SJCRH30 (cell line): ENCODE measurements around the gene SH2B3. TPM values are rescaled to one million over a fixed set of nuclear protein-coding genes. Genes with fewer than 3 reads are reported as not detected.
A peak's percentile ranks its signal among the peaks of the same experiment; 100 is the strongest.
"Not testable (repeated sequence)": the region's sequence is repeated elsewhere in the genome, so short reads cannot be mapped to it uniquely, and the experiment has no call there.

Experiments used
- DNase-seq, 2 experiments: peaks; one replicate each; pipeline ENCODE4 v3.0.0-alpha.2; 2015 to 2020
- H3K27ac ChIP-seq: fragments of 250-450 bp; sonication (Bioruptor Pico); 2 replicates; pipeline ENCODE4 v1.5.1; 2020; ENCODE audit warnings: mild to moderate bottlenecking, moderate library complexity
- H3K27me3 ChIP-seq: fragments of 250-450 bp; sonication (Bioruptor Pico); 2 replicates; pipeline ENCODE4 v1.5.1; 2020; ENCODE audit warnings: mild to moderate bottlenecking, moderate library complexity
- H3K36me3 ChIP-seq: fragments of 250-450 bp; sonication (Bioruptor Pico); 2 replicates; pipeline ENCODE4 v1.5.1; 2020; ENCODE audit warnings: mild to moderate bottlenecking, moderate library complexity
- H3K4me1 ChIP-seq: fragments of 250-450 bp; sonication (Bioruptor Pico); 2 replicates; pipeline ENCODE4 v1.5.1; 2020; ENCODE audit warnings: mild to moderate bottlenecking, moderate library complexity
- H3K4me3 ChIP-seq: fragments of 250-450 bp; sonication (Bioruptor Pico); 2 replicates; pipeline ENCODE4 v1.5.1; 2020; ENCODE audit warnings: mild to moderate bottlenecking, moderate library complexity
- H3K9me3 ChIP-seq: fragments of 250-450 bp; sonication (Bioruptor Pico); replicated peaks from 2 replicates; pipeline ENCODE4 v1.5.1; 2020; ENCODE audit warnings: mild to moderate bottlenecking, moderate library complexity
- total RNA-seq: library from RNA; depleted of rRNA; stranded (reverse); fragments of >200 nt; shearing (Covaris generic); gene quantifications from 2 replicates; pipeline ENCODE4 v1.2.3, GENCODE V29; 2014

Gene SH2B3
- total RNA-seq, 1 experiment from 2014 or later = 13.2 TPM

GRCh38 chr12:111369496-111370220 is 36.1 kb upstream of the SH2B3 start:
- no peak for DNase-seq
- Histone ChIP-seq H3K27ac (no peak overlapping the region), H3K4me3 (peak overlapping the region; percentile 86), H3K4me1 (peaks cover 6% of the 10 kb centered on the region; the same call in 1 of the 2 replicates), H3K9me3 (no peaks in the 10 kb centered on the region), H3K36me3 (no peaks in the 10 kb centered on the region), H3K27me3 (no peaks in the 10 kb centered on the region)

GRCh38 chr12:111373231-111373630 is 32.5 kb upstream of the SH2B3 start:
- H3K27me3 ChIP-seq, H3K36me3 ChIP-seq, H3K4me3 ChIP-seq, H3K9me3 ChIP-seq, DNase-seq, H3K4me1 ChIP-seq, H3K27ac ChIP-seq: not testable (repeated sequence)

- H3K27ac ChIP-seq = no peak overlapping the region
- H3K36me3 ChIP-seq = no peaks in the 10 kb centered on the region
- no peaks in the 10 kb centered on the region for H3K27me3 ChIP-seq
- no peaks in the 10 kb centered on the region for H3K9me3 ChIP-seq
- DNase-seq = no peak
- no peak overlapping the region for H3K4me3 ChIP-seq
- no peaks in the 10 kb centered on the region for H3K4me1 ChIP-seq
Observed at GRCh38 chr12:111377440-111377839, 28.3 kb upstream of the SH2B3 start.

GRCh38 chr12:111379942-111380554 is 25.7 kb upstream of the SH2B3 start:
- Histone ChIP-seq H3K36me3 (no peaks in the 10 kb centered on the region), H3K9me3 (no peaks in the 10 kb centered on the region), H3K4me1 (no peaks in the 10 kb centered on the region), H3K27ac (no peak overlapping the region), H3K4me3 (no peak overlapping the region), H3K27me3 (no peaks in the 10 kb centered on the region)
- DNase-seq = no peak

GRCh38 chr12:111384596-111384995 is 21.1 kb upstream of the SH2B3 start:
- Histone ChIP-seq H3K4me1 (no peaks in the 10 kb centered on the region), H3K36me3 (no peaks in the 10 kb centered on the region), H3K4me3 (no peak overlapping the region), H3K9me3 (no peaks in the 10 kb centered on the region), H3K27ac (no peak overlapping the region), H3K27me3 (no peaks in the 10 kb centered on the region)
- DNase-seq = no peak

- Histone ChIP-seq H3K36me3 (no peaks in the 10 kb centered on the region), H3K4me3 (no peak overlapping the region), H3K9me3 (no peaks in the 10 kb centered on the region), H3K27ac (no peak overlapping the region), H3K4me1 (no peaks in the 10 kb centered on the region), H3K27me3 (no peaks in the 10 kb centered on the region)
- DNase-seq = no peak
Observed at GRCh38 chr12:111386885-111387284, 18.8 kb upstream of the SH2B3 start.

GRCh38 chr12:111387747-111388323 is 17.9 kb upstream of the SH2B3 start:
- no peak for DNase-seq
- no peak overlapping the region for H3K27ac ChIP-seq

GRCh38 chr12:111389635-111390034 is 16.1 kb upstream of the SH2B3 start:
- no peak overlapping the region for H3K4me3 ChIP-seq
- no peaks in the 10 kb centered on the region for H3K9me3 ChIP-seq
- H3K4me1 ChIP-seq = no peaks in the 10 kb centered on the region
- H3K27me3 ChIP-seq = no peaks in the 10 kb centered on the region
- no peak overlapping the region for H3K27ac ChIP-seq
- no peaks in the 10 kb centered on the region for H3K36me3 ChIP-seq
- DNase-seq = no peak

More at GRCh38 chr12:111387747-111388323, 17.9 kb upstream of the SH2B3 start:
- no peaks in the 10 kb centered on the region for H3K27me3 ChIP-seq
- no peaks in the 10 kb centered on the region for H3K4me1 ChIP-seq
- no peaks in the 10 kb centered on the region for H3K9me3 ChIP-seq
- no peaks in the 10 kb centered on the region for H3K36me3 ChIP-seq
- H3K4me3 ChIP-seq = no peak overlapping the region

GRCh38 chr12:111390910-111391309 is 14.8 kb upstream of the SH2B3 start:
- H3K27me3 ChIP-seq = no peaks in the 10 kb centered on the region
- no peak overlapping the region for H3K4me3 ChIP-seq
- H3K27ac ChIP-seq = no peak overlapping the region
- no peaks in the 10 kb centered on the region for H3K9me3 ChIP-seq
- H3K36me3 ChIP-seq = no peaks in the 10 kb centered on the region
- no peak for DNase-seq
- H3K4me1 ChIP-seq = no peaks in the 10 kb centered on the region

GRCh38 chr12:111393700-111394300 is 11.9 kb upstream of the SH2B3 start:
- Histone ChIP-seq H3K9me3 (no peaks in the 10 kb centered on the region), H3K27me3 (no peaks in the 10 kb centered on the region), H3K4me3 (no peak overlapping the region), H3K4me1 (no peaks in the 10 kb centered on the region), H3K36me3 (no peaks in the 10 kb centered on the region), H3K27ac (no peak overlapping the region)
- no peak for DNase-seq

GRCh38 chr12:111394480-111394879 is 11.2 kb upstream of the SH2B3 start:
- Histone ChIP-seq H3K4me3 (no peak overlapping the region), H3K27ac (no peak overlapping the region), H3K27me3 (no peaks in the 10 kb centered on the region), H3K4me1 (peaks cover 2% of the 10 kb centered on the region; the same call in 1 of the 2 replicates), H3K9me3 (no peaks in the 10 kb centered on the region), H3K36me3 (no peaks in the 10 kb centered on the region)
- no peak for DNase-seq

- no peak for DNase-seq
- no peaks in the 10 kb centered on the region for H3K27me3 ChIP-seq
- H3K4me1 ChIP-seq = peaks cover 7% of the 10 kb centered on the region; the same call in 1 of the 2 replicates
- no peak overlapping the region for H3K4me3 ChIP-seq
- H3K36me3 ChIP-seq = no peaks in the 10 kb centered on the region
- no peaks in the 10 kb centered on the region for H3K9me3 ChIP-seq
- no peak overlapping the region for H3K27ac ChIP-seq
Observed at GRCh38 chr12:111395336-111396187, 10.2 kb upstream of the SH2B3 start.

GRCh38 chr12:111396271-111396670 is 9.5 kb upstream of the SH2B3 start:
- not testable (repeated sequence) for H3K9me3 ChIP-seq, H3K27me3 ChIP-seq, H3K4me3 ChIP-seq, DNase-seq, H3K4me1 ChIP-seq, H3K27ac ChIP-seq, H3K36me3 ChIP-seq

GRCh38 chr12:111396726-111397445 is 8.8 kb upstream of the SH2B3 start:
- H3K27ac ChIP-seq = no peak overlapping the region
- peak; percentile 79 to 86 for DNase-seq
- H3K27me3 ChIP-seq = no peaks in the 10 kb centered on the region
- peak overlapping the region; percentile 55 for H3K4me3 ChIP-seq
- H3K9me3 ChIP-seq = no peaks in the 10 kb centered on the region
- H3K36me3 ChIP-seq = no peaks in the 10 kb centered on the region
- H3K4me1 ChIP-seq = peaks cover 7% of the 10 kb centered on the region; the same call in 1 of the 2 replicates
